DND-41 (cell line): ENCODE results near the gene ADISSP.

Experiments
- CTCF ChIP-seq: IDR thresholded peaks from 2 replicates; pipeline ENCODE4 v1.5.1; 2012; ENCODE audit warnings: borderline replicate concordance, low read length, moderate library complexity, mild to moderate bottlenecking; ENCODE audit not compliant: poor library complexity, severe bottlenecking; ENCODE audit errors: extremely low read depth
- EZH2 ChIP-seq: IDR thresholded peaks from 3 replicates; pipeline ENCODE4 v1.6.1; 2012; ENCODE audit warnings: borderline replicate concordance, low read depth, mild to moderate bottlenecking, moderate library complexity, low read length, inconsistent platforms; ENCODE audit not compliant: severe bottlenecking

- TF ChIP-seq CTCF (no peak), EZH2 (no peak)
These were observed 19.5 kb downstream of the ADISSP start for GRCh38 chr20:3748073-3748472.
